ENCODE data around the gene SPTSSA. TPM values are rescaled to one million over a fixed set of nuclear protein-coding genes. Genes with fewer than 3 reads are reported as not detected.
A peak's percentile ranks its signal among the peaks of the same experiment; 100 is the strongest.

Gene SPTSSA
- total RNA-seq, 4 donors from 2014 or later = 14.7 to 28.9 (median 22.3) TPM

DNA sequence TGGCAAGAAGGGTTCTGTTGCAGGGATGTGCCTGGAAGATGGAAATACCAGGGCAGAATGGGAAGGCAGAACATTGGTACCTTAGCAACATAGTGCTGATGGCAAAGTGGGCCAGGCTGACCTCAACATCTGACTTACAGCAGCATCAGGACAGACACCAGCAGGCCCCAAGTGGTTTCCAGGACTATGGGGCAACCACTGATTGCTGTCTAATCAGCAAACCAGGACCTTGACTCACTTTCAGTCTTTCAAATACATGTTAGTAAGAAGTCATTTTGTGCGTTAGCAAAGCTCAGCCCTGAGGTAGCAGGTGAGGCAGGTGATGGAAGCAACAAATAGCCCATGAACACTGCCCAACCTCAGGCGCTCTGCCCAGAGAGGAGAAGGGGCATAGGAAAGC, 4.7 kb upstream of the SPTSSA start:
- no peaks in the 10 kb centered on the region for H3K36me3 ChIP-seq
- H3K9me3 ChIP-seq = no peaks in the 10 kb centered on the region
- H3K4me3 ChIP-seq = no peak overlapping the region
- H3K27me3 ChIP-seq = no peaks in the 10 kb centered on the region
- 100% methylated on average over 1 of the region's 2 CpGs; no CpG with 5 or more reads in 1 of the 2 donors for WGBS, 2 donors (ENCODE audit: low coverage in 1 of 2)
- no peak overlapping the region for H3K27ac ChIP-seq
- TF ChIP-seq POLR2AphosphoS5 (IDR thresholded peaks at IDR 0.05) (no peak), EP300 (IDR thresholded peaks at IDR 0.05) (no peak), POLR2A (IDR thresholded peaks at IDR 0.05) (no peak)
- TF ChIP-seq, protein P1, sequence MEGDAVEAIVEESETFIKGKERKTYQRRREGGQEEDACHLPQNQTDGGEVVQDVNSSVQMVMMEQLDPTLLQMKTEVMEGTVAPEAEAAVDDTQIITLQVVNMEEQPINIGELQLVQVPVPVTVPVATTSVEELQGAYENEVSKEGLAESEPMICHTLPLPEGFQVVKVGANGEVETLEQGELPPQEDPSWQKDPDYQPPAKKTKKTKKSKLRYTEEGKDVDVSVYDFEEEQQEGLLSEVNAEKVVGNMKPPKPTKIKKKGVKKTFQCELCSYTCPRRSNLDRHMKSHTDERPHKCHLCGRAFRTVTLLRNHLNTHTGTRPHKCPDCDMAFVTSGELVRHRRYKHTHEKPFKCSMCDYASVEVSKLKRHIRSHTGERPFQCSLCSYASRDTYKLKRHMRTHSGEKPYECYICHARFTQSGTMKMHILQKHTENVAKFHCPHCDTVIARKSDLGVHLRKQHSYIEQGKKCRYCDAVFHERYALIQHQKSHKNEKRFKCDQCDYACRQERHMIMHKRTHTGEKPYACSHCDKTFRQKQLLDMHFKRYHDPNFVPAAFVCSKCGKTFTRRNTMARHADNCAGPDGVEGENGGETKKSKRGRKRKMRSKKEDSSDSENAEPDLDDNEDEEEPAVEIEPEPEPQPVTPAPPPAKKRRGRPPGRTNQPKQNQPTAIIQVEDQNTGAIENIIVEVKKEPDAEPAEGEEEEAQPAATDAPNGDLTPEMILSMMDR (IDR thresholded peaks at IDR 0.05) = no peak
- peaks cover 0 to 7% (median 0%) of the 10 kb centered on the region in 3 donors for H3K4me1 ChIP-seq
- ATAC-seq = no peak

GRCh38 chr14:34465069-34465859, 3.2 kb upstream of the SPTSSA start:
- WGBS, 2 donors (ENCODE audit: low coverage in 1 of 2) = 61 to 78% methylated on average over 2 of the region's 2 CpGs
- TF ChIP-seq EP300 (IDR thresholded peaks at IDR 0.05) (no peak), POLR2A (IDR thresholded peaks at IDR 0.05) (no peak), POLR2AphosphoS5 (IDR thresholded peaks at IDR 0.05) (no peak)
- TF ChIP-seq, protein P1 (IDR thresholded peaks at IDR 0.05) = no peak
- Histone ChIP-seq H3K4me1 (peaks cover 0 to 19% (median 0%) of the 10 kb centered on the region in 3 donors), H3K9me3 (no peaks in the 10 kb centered on the region), H3K27ac (no peak overlapping the region), H3K36me3 (no peaks in the 10 kb centered on the region), H3K27me3 (no peaks in the 10 kb centered on the region), H3K4me3 (no peak overlapping the region)
- ATAC-seq = no peak

GRCh38 chr14:34463598-34463961, 1.5 kb upstream of the SPTSSA start:
- ATAC-seq = no peak
- H3K27ac ChIP-seq = peak overlapping the region in 1 of 4 donors; percentile 92
- H3K4me1 ChIP-seq = peaks cover 0 to 35% (median 0%) of the 10 kb centered on the region in 3 donors
- TF ChIP-seq POLR2A (IDR thresholded peaks at IDR 0.05) (no peak), POLR2AphosphoS5 (IDR thresholded peaks at IDR 0.05) (no peak), EP300 (IDR thresholded peaks at IDR 0.05) (no peak)
- TF ChIP-seq, protein P1 (IDR thresholded peaks at IDR 0.05) = no peak
- no peaks in the 10 kb centered on the region for H3K36me3 ChIP-seq
- H3K27me3 ChIP-seq = no peaks in the 10 kb centered on the region
- no peak overlapping the region for H3K4me3 ChIP-seq
- H3K9me3 ChIP-seq = no peaks in the 10 kb centered on the region
- 64 to 73% methylated on average over 1 of the region's 1 CpG for WGBS, 2 donors (ENCODE audit: low coverage in 1 of 2)

DNA sequence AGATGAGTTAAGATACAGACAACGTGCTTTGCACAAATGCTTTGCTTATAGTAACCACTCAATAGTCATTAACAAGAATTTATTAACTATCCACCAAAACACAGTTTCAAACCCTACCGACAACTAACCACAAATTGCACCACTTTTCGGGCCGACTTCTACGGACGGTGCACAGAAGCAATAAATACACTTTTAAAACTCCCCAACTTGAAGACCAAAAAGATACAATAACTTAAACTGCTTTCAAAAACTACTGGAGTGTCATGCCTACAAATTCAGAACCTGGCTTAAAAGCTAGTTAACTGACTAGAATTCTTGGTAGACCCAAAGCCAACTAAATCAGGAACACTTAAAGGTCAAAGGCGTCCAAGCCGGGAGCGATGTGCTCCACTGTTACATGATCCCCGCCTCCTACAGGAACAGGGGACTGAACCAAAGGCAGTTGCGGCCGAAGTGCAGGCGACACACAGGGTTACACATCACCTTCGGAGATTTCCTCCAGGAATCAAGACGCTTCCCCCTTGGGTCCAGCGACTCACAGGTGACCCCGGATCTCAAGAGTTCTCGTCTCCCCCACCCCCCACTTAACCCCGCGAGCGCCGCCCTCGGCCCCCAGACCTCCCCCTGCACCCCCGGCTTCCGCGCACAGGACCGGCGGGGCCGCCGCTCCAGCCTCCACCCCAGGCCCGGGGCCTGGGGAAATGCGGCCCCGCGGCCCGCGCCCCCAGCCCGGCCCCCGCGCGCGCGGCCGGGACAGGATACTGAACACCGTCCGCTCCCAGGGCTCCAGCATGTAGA, 507 bp downstream of the SPTSSA start:
- peak overlapping the region; percentile 57 to 98 (median 95) for H3K27ac ChIP-seq
- no peaks in the 10 kb centered on the region for H3K27me3 ChIP-seq
- peaks cover 0 to 36% (median 0%) of the 10 kb centered on the region in 3 donors for H3K4me1 ChIP-seq
- ATAC-seq = peak; percentile 30
- TF ChIP-seq, protein P1 (IDR thresholded peaks at IDR 0.05) = no peak
- peak; percentile 41 for TF ChIP-seq POLR2AphosphoS5 (IDR thresholded peaks at IDR 0.05)
- no peak for TF ChIP-seq POLR2A (IDR thresholded peaks at IDR 0.05)
- peak overlapping the region; percentile 61 to 85 for H3K4me3 ChIP-seq
- peaks cover 0 to 5% of the 10 kb centered on the region in 2 donors for H3K36me3 ChIP-seq
- no peaks in the 10 kb centered on the region for H3K9me3 ChIP-seq
- 5 to 6% methylated on average over 6 of the region's 45 CpGs for WGBS, 2 donors (ENCODE audit: low coverage in 1 of 2)
